Activated CD8-positive, alpha-beta T cell treated with anti-CD3 and anti-CD28 coated beads for 36 hours (primary cell): ENCODE results near the gene POU3F1. TPM values are rescaled to one million over a fixed set of nuclear protein-coding genes. Genes with fewer than 3 reads are reported as not detected.

ENCODE experiments used
- ATAC-seq: fragments of 200-7000 bp; cut with Tn5 transposase; one replicate; pipeline ENCODE4 v1.10.0; 2021; ENCODE audit warnings: mild to moderate bottlenecking, moderate library complexity
- CTCF ChIA-PET: fragments of 350-600 bp; sonication (Branson Sonifier 250); formaldehyde crosslinking; loops from one replicate; lab custom pipeline; 2021; ENCODE audit warnings: antibody characterized with exemption; lab: Charles Lee
- POLR2A ChIA-PET: fragments of 350-600 bp; sonication (Branson Sonifier 250); formaldehyde crosslinking; loops from one replicate; lab custom pipeline; 2021; ENCODE audit warnings: antibody characterized with exemption; lab: Charles Lee
- DNase-seq: peaks from one replicate; pipeline ENCODE4 v3.0.0-alpha.2; 2020
- H3K27ac Mint-ChIP-seq: one replicate; pipeline ENCODE4 v1.8.0; 2021; ENCODE audit warnings: mild to moderate bottlenecking, mixed read lengths
- H3K27me3 Mint-ChIP-seq: one replicate; pipeline ENCODE4 v1.8.0; 2021; ENCODE audit warnings: mixed read lengths
- H3K36me3 Mint-ChIP-seq: one replicate; pipeline ENCODE4 v1.8.0; 2021; ENCODE audit warnings: low read depth, mixed read lengths
- H3K4me1 Mint-ChIP-seq: one replicate; pipeline ENCODE4 v1.8.0; 2021; ENCODE audit warnings: low read depth, mixed read lengths
- H3K4me3 Mint-ChIP-seq: one replicate; pipeline ENCODE4 v1.8.0; 2021; ENCODE audit warnings: mild to moderate bottlenecking, moderate library complexity, mixed read lengths
- H3K9me3 Mint-ChIP-seq: one replicate; pipeline ENCODE4 v1.8.0; 2021; ENCODE audit warnings: mixed read lengths
- intact Hi-C: fragments of 100-400 bp; cut with micrococcal nuclease; formaldehyde crosslinking; loops from one replicate; pipeline ENCODE4 v1.10.0; 2022
- total RNA-seq, 2 experiments: library from RNA; stranded (reverse); gene quantifications; one replicate each; pipeline ENCODE4 v1.2.3, GENCODE V29; 2021
- TF ChIP-seq, protein P1 (sequence below): fragments of 200-600 bp; IDR thresholded peaks from one replicate; pipeline ENCODE4 v1.8.0; 2022; ENCODE audit warnings: antibody characterized with exemption, mild to moderate bottlenecking

The POU3F1 gene
- total RNA-seq, 2 experiments from 2014 or later, result 0.16 TPM; not detected in 1

DNA sequence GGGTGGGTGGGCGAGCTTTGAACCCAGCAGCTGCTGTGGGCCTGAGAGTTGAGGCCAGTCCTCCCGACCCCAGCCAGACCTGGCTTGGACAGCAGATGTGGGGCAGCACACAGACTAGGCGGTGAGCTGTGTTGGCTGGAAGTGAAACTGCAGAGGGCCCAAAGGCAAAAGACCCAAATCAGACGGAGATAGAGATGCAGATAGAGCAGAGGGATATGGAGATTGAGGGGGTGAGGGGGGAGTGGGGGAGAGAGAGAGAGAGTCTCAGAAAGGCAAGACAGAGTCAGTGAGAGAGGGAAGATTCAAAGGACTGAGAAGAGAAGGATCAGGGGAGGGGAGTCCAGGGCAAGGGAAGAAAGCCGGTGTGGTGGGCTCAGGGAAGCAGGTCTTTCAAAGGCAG, 17.0 kb upstream of the POU3F1 start:
- no peak for ATAC-seq
- intact Hi-C loops, result no loop called here
- CTCF ChIA-PET, result interaction anchor here (1.1 kb wide), 2 partner anchors 8 to 11 kb away, joined by 3 to 5 read pairs; no protein-coding TSS in a partner anchor

DNA sequence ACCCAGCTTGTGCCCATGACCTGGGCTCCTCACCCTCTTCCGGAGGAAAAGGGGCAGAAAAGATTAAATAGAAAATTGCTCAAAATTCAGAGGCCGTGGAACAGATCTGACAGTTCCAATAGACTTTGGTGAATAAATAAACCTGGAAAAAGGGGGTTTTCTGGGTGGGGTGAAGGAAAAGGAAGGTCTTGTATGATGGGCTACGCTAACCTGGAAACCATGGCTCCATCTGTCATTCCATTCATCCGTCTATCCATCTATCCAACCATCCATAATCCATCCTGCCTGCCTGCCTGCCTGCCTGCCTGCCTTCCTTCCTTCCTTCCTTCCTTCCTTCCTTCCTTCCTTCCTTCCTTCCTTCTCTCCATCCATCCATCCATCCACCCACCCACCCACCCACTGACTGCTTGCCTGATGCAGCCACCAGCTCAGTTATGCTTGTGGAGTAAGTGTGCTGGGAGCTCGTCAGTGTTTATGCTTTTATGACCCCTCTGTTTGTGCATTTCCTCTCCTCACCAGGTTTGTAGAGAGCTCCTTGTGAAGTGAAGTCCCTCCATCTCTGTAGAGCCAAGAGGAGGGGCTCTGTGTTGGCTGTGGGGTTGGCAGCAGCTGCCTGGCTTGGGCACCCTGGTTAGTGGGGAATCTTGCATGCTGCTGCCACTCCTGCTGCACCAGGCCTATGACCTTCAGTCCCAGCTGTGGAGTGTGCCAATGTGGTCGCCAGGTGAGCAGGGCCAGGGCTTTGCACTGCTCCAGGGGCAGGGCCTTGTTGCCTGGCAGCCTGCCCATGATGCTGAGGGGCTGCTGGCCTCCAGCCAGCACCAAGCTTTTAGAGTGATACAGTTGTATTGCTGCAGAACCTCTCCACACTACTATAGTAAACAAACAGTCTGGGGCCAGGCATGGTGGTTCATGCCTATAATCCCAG, 16.0 kb upstream of the POU3F1 start:
- TF ChIP-seq, protein P1, sequence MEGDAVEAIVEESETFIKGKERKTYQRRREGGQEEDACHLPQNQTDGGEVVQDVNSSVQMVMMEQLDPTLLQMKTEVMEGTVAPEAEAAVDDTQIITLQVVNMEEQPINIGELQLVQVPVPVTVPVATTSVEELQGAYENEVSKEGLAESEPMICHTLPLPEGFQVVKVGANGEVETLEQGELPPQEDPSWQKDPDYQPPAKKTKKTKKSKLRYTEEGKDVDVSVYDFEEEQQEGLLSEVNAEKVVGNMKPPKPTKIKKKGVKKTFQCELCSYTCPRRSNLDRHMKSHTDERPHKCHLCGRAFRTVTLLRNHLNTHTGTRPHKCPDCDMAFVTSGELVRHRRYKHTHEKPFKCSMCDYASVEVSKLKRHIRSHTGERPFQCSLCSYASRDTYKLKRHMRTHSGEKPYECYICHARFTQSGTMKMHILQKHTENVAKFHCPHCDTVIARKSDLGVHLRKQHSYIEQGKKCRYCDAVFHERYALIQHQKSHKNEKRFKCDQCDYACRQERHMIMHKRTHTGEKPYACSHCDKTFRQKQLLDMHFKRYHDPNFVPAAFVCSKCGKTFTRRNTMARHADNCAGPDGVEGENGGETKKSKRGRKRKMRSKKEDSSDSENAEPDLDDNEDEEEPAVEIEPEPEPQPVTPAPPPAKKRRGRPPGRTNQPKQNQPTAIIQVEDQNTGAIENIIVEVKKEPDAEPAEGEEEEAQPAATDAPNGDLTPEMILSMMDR, result no peak
- intact Hi-C loops, result no loop called here
- CTCF ChIA-PET, result interaction anchor here (1.1 to 1.3 kb wide), 3 partner anchors 9 to 16 kb away, joined by 3 to 5 read pairs (median 4); partner anchors contain the start of gene POU3F1

More for the DNA sequence above, 17.0 kb upstream of the POU3F1 start:
- TF ChIP-seq, protein P1, result no peak
- H3K4me3 Mint-ChIP-seq, result no peak overlapping the region
- peaks cover 16% of the 10 kb centered on the region for H3K27me3 Mint-ChIP-seq
- no peaks in the 10 kb centered on the region for H3K9me3 Mint-ChIP-seq
- H3K36me3 Mint-ChIP-seq, result no peaks in the 10 kb centered on the region
- POLR2A ChIA-PET, result no interaction called here
- no peak overlapping the region for H3K27ac Mint-ChIP-seq
- no peak for DNase-seq
- H3K4me1 Mint-ChIP-seq, result peaks cover 6% of the 10 kb centered on the region

DNA sequence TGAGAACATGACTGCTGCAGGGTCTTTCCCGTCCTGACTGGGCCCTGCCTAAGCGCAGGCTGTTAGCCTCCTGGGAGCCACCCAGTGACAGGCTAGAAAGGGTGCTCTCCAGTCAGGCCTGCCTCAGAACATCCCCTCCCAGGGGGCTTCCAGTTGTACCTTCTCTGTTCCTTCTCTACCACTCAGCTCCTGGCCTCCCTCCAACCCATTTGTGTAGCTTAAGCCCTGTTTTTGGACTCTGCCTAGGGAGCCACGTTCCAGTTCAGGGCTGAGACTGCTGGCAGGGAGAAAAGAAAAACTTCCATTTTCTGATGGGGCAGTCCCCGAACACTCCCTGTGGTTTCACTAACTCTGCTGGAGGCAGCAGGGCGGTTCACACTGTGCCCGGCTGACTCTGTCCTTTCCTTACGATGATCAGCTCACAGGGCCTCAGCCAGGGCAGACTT, 15.3 kb upstream of the POU3F1 start:
- no peak overlapping the region for H3K4me3 Mint-ChIP-seq
- ChIA-PET CTCF (interaction anchor here (1.3 kb wide), 1 partner anchor 15 kb away, joined by 4 read pairs; the partner anchor contains the start of gene POU3F1), POLR2A (no interaction called here)
- DNase-seq, result no peak
- peaks cover 11% of the 10 kb centered on the region for H3K27me3 Mint-ChIP-seq
- no peaks in the 10 kb centered on the region for H3K36me3 Mint-ChIP-seq
- no peaks in the 10 kb centered on the region for H3K9me3 Mint-ChIP-seq
- no peak for ATAC-seq
- no peak overlapping the region for H3K27ac Mint-ChIP-seq
- TF ChIP-seq, protein P1, result no peak
- H3K4me1 Mint-ChIP-seq, result peaks cover 6% of the 10 kb centered on the region
- intact Hi-C loops, result no loop called here

More for the DNA sequence above, 16.0 kb upstream of the POU3F1 start:
- H3K27ac Mint-ChIP-seq, result no peak overlapping the region
- ATAC-seq (no peak), DNase-seq (no peak)
- H3K9me3 Mint-ChIP-seq, result no peaks in the 10 kb centered on the region
- H3K36me3 Mint-ChIP-seq, result no peaks in the 10 kb centered on the region
- peaks cover 6% of the 10 kb centered on the region for H3K4me1 Mint-ChIP-seq
- no peak overlapping the region for H3K4me3 Mint-ChIP-seq
- peaks cover 11% of the 10 kb centered on the region for H3K27me3 Mint-ChIP-seq
- POLR2A ChIA-PET, result no interaction called here

DNA sequence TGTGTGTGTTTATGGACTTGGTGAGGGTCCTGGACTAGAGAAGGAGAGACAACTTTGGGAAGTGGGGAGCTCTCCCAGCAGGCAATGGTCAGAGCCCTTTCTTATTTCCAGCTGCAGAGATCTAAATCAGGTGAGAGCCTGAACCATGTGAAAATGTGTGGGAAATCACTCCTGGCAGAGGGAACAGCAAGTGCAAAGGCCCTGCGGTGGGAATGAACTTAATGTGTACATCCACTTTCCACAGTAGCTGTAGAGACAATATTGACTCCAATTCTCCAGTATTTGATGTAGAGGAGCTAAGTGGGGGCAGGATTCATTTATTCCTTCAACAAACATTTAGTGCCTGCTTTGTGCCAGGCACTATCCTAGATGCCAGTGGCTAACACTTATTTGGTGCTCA, 14.7 kb upstream of the POU3F1 start:
- CTCF ChIA-PET, result interaction anchor here (1.3 kb wide), 1 partner anchor 15 kb away, joined by 4 read pairs; the partner anchor contains the start of gene POU3F1

More for the DNA sequence above, 14.7 kb upstream of the POU3F1 start:
- peaks cover 6% of the 10 kb centered on the region for H3K4me1 Mint-ChIP-seq
- POLR2A ChIA-PET, result no interaction called here
- TF ChIP-seq, protein P1, result no peak
- no peak for DNase-seq
- H3K9me3 Mint-ChIP-seq, result no peaks in the 10 kb centered on the region
- intact Hi-C loops, result no loop called here
- H3K27me3 Mint-ChIP-seq, result peaks cover 10% of the 10 kb centered on the region
- ATAC-seq, result no peak
- no peak overlapping the region for H3K4me3 Mint-ChIP-seq
- H3K27ac Mint-ChIP-seq, result no peak overlapping the region
- H3K36me3 Mint-ChIP-seq, result no peaks in the 10 kb centered on the region
